Trophoblast cell (in vitro differentiated cells and primary cell): Measurements from ENCODE around the gene SLC22A17. TPM values are rescaled to one million over a fixed set of nuclear protein-coding genes. Genes with fewer than 3 reads are reported as not detected.
"Not testable (repeated sequence)": the region's sequence is repeated elsewhere in the genome, so short reads cannot be mapped to it uniquely, and the experiment has no call there.

ENCODE experiments used
- DNase-seq, 2 donors: peaks; one replicate each; pipeline ENCODE4 v3.0.0-alpha.2; 2016
- H2AFZ ChIP-seq: 2 replicates; pipeline ENCODE4 v1.6.1; 2013; ENCODE audit warnings: low read length, moderate library complexity, mild to moderate bottlenecking; ENCODE audit not compliant: insufficient read depth, poor library complexity
- H2AK5ac ChIP-seq: 2 replicates; pipeline ENCODE4 v1.6.1; 2013; ENCODE audit warnings: mild to moderate bottlenecking, low read length
- H2BK120ac ChIP-seq: 2 replicates; pipeline ENCODE4 v1.6.1; 2013; ENCODE audit warnings: low read length, mild to moderate bottlenecking, moderate library complexity; ENCODE audit not compliant: insufficient read depth, poor library complexity
- H2BK12ac ChIP-seq: 2 replicates; pipeline ENCODE4 v1.6.1; 2013; ENCODE audit warnings: mild to moderate bottlenecking, low read length, moderate library complexity
- H2BK5ac ChIP-seq: 2 replicates; pipeline ENCODE4 v1.6.1; 2013; ENCODE audit warnings: low read length, low read depth, moderate library complexity, mild to moderate bottlenecking; ENCODE audit not compliant: poor library complexity
- H3K14ac ChIP-seq: 2 replicates; pipeline ENCODE4 v1.6.1; 2013; ENCODE audit warnings: mild to moderate bottlenecking, low read length
- H3K18ac ChIP-seq: 2 replicates; pipeline ENCODE4 v1.6.1; 2013; ENCODE audit warnings: mild to moderate bottlenecking, low read length
- H3K23ac ChIP-seq: 2 replicates; pipeline ENCODE4 v1.6.1; 2013; ENCODE audit warnings: low read length
- H3K27ac ChIP-seq: 2 replicates; pipeline ENCODE4 v1.5.1; 2013; ENCODE audit warnings: low read depth, mild to moderate bottlenecking, inconsistent platforms, low read length, moderate library complexity
- H3K27me3 ChIP-seq: 2 replicates; pipeline ENCODE4 v1.6.1; 2013; ENCODE audit warnings: inconsistent platforms, mild to moderate bottlenecking, low read length, moderate library complexity; ENCODE audit not compliant: insufficient read depth
- H3K36me3 ChIP-seq, 2 experiments: 1 replicate in 1 of 2; 2 replicates in 1 of 2; pipeline ENCODE4 v1.6.1; 2013; ENCODE audit warnings: low read length in 2 of 2, mild to moderate bottlenecking in 2 of 2, moderate library complexity in 1 of 2; ENCODE audit not compliant: insufficient read depth in 2 of 2, control insufficient read depth in 1 of 2
- H3K4ac ChIP-seq: 2 replicates; pipeline ENCODE4 v1.6.1; 2013; ENCODE audit warnings: low read depth, mild to moderate bottlenecking, low read length, moderate library complexity
- H3K4me1 ChIP-seq, 2 experiments: 1 replicate in 1 of 2; 2 replicates in 1 of 2; pipeline ENCODE4 v1.6.1; 2013; ENCODE audit warnings: low read length in 2 of 2, mild to moderate bottlenecking in 2 of 2, moderate library complexity in 1 of 2; ENCODE audit not compliant: insufficient read depth in 2 of 2, control insufficient read depth in 1 of 2
- H3K4me2 ChIP-seq: 2 replicates; pipeline ENCODE4 v1.6.1; 2013; ENCODE audit warnings: inconsistent platforms, mild to moderate bottlenecking, low read length, moderate library complexity
- H3K4me3 ChIP-seq: 2 replicates; pipeline ENCODE4 v1.5.1; 2013; ENCODE audit warnings: mild to moderate bottlenecking, low read depth, low read length, inconsistent platforms
- H3K79me1 ChIP-seq: one replicate; pipeline ENCODE4 v1.6.1; 2013; ENCODE audit warnings: low read length
- H3K79me2 ChIP-seq: 2 replicates; pipeline ENCODE4 v1.6.1; 2013; ENCODE audit warnings: low read length, mild to moderate bottlenecking; ENCODE audit not compliant: control insufficient read depth, insufficient read depth, poor library complexity
- H3K9ac ChIP-seq: 2 replicates; pipeline ENCODE4 v1.6.1; 2013; ENCODE audit warnings: mild to moderate bottlenecking, low read length
- H3K9me3 ChIP-seq: 2 replicates; pipeline ENCODE4 v1.6.1; 2013; ENCODE audit warnings: low read depth, mild to moderate bottlenecking, control low read depth, inconsistent platforms, low read length; ENCODE audit not compliant: insufficient read depth
- H4K12ac ChIP-seq: 2 replicates; pipeline ENCODE4 v1.6.1; 2013; ENCODE audit warnings: low read depth, mild to moderate bottlenecking, low read length, moderate library complexity
- H4K8ac ChIP-seq: 2 replicates; pipeline ENCODE4 v1.6.1; 2013; ENCODE audit warnings: low read depth, mild to moderate bottlenecking, low read length, moderate library complexity
- H4K91ac ChIP-seq: one replicate; pipeline ENCODE4 v1.6.1; 2013; ENCODE audit warnings: low read depth, mild to moderate bottlenecking, low read length, moderate library complexity
- WGBS: extraction: QIAGEN DNeasy Blood & Tissue Kit; methylation state at CpG from one replicate; pipeline ENCODE4 v1.1.7; 2013; ENCODE audit warnings: missing lambda C conversion rate; ENCODE audit not compliant: insufficient read length, insufficient coverage; ENCODE audit errors: extremely low coverage; 5-methylcytosine and 5-hydroxymethylcytosine counted together
- polyA plus RNA-seq: library from polyadenylated mRNA; stranded (reverse); fragments of 200-250 nt; gene quantifications from 2 replicates; pipeline ENCODE4 v1.2.3, GENCODE V29; 2013

Gene SLC22A17
- polyA plus RNA-seq, result 32.8 and 34.6 TPM in 2 replicates

DNA sequence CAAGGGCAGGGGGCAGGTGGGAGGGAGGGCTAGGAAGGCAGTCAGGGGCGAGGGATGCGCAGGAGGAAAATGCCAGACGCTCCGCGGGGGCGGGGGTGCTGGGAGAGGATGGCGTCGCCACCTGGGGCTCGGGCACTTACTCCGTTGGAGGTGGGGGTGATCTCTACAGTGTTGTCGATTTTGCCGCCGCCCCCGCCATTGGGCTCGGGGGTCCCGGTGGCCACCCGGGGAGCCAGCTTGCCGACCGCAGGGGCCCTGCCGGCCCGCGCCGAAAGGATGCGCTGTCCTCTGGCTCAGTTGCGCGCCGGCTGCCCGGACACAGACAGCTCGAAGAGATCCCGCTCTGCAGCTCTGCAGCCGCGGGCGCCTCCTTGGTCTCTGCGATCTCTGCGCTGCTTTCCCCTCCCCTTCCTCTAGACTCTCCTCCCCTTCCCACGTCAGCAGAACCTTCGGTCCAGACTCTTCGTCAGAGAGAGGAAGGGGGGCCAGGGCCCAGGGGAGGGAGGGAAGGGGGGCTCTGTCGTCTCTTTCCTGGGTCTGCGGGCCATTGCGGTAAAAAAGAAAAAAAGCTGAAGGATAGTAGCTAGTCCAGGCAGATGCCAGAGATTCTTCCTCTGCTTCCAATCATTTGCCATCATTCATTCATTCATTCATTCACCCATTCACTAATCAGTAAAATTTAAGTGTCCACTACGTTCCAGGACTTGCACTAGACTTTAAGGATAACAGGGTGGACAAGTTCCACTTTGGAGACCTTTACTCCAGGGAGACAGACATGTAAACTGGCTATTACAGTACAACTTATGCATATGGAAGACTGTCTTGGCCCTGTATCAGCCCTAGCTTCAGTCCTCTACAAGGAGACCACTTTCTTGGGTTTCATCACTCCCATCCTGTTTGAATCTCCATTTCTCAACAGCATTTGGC is at the start of gene SLC22A17:
Gene SLC22A17, minus strand, starts transcription at position 382 of the 927 bp plus-strand sequence.
- WGBS, result no CpG with 5 or more reads among the region's 42 CpGs
- Histone ChIP-seq H2BK5ac (no peak within 1 kb of the TSS), H2BK120ac (no peak within 1 kb of the TSS), H2AFZ (peak within 1 kb of the TSS; percentile 55), H3K27ac (peak within 1 kb of the TSS; percentile 55), H3K18ac (peak within 1 kb of the TSS; percentile 40), H3K14ac (peak within 1 kb of the TSS; percentile 41), H3K9me3 (peaks cover 2% of the 10 kb centered on the region), H3K9ac (peak within 1 kb of the TSS; percentile 2), H4K12ac (peak within 1 kb of the TSS; percentile 49), H3K27me3 (peaks cover 2% of the 10 kb centered on the region), H2AK5ac (peak within 1 kb of the TSS; percentile 3), H3K4ac (no peak within 1 kb of the TSS), H2BK12ac (no peak within 1 kb of the TSS), H4K8ac (peak within 1 kb of the TSS; percentile 3), H3K79me1 (peaks cover 5% of the 10 kb centered on the region), H3K36me3 (peaks cover 13 to 20% of the 10 kb centered on the region in 2 experiments), H3K4me2 (peak within 1 kb of the TSS; percentile 88), H4K91ac (peak within 1 kb of the TSS; percentile 54), H3K4me3 (peak within 1 kb of the TSS; percentile 76), H3K23ac (no peak within 1 kb of the TSS), H3K4me1 (peaks cover 6 to 13% of the 10 kb centered on the region in 2 experiments), H3K79me2 (no peaks in the 10 kb centered on the region)
- peak; percentile 89 to 91 for DNase-seq

DNA sequence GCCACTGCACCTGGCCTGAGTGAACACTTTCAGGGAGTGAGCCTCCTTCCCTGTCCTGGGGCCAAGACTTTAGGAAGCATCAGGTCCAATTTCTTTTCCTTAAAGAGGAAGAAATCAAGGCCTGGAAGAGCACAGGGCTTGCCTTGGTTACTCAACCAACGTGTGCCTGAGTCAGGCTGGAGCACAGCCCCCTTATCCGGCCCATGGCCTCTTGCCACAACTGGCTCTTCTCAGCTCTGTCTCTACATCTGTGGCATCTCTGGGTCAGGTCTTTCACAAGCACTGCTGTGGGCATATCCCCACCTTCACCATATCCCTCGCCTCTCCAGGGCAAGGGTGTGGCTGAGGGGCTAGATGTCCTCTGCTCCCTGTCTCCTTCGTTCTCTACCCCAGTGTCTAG is 48.6 kb upstream of the SLC22A17 start:
- no peak overlapping the region for H3K4me2 ChIP-seq

DNA sequence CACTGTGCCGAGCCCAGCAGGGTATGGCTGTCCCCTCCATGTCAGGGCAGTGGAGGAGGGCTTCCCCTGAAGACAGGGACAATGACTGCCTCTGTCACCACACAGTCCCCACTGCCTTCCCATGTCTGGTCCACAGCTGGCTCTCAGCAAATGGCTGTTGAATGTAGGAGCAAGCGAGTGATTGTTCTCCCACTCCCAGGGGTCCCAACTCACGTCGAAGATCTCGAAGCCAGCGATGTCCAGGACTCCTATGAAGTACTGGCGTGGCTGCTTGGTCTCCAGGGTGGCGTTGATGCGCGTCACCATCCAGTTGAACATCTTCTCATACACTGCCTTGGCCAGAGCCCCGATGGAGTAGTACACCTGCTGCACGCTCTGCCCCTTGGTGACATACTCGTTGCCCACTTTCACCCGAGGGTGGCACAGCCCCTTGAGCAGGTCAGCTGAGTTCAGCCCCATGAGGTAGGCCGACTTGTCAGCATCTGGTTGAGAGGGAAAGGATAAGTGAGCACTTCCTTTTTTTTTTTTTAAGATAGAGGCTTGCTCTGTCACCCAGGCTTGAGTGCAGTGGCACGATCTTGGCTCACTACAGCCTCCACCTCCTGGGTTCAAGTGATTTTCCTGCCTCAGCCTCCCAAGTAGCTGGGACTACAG is 47.9 kb upstream of the SLC22A17 start:
- not testable (repeated sequence) for H3K4me2 ChIP-seq, H3K4ac ChIP-seq, H2BK12ac ChIP-seq, H3K23ac ChIP-seq, H3K18ac ChIP-seq, H3K79me1 ChIP-seq, DNase-seq, H4K8ac ChIP-seq, H4K12ac ChIP-seq, H3K36me3 ChIP-seq, H2AFZ ChIP-seq, H2BK120ac ChIP-seq, H3K4me1 ChIP-seq, H2AK5ac ChIP-seq, H3K27ac ChIP-seq, H3K4me3 ChIP-seq, H3K79me2 ChIP-seq, H3K27me3 ChIP-seq, H3K9ac ChIP-seq, H4K91ac ChIP-seq, H3K14ac ChIP-seq, H3K9me3 ChIP-seq, H2BK5ac ChIP-seq
- no CpG with 5 or more reads among the region's 16 CpGs for WGBS

More for the DNA sequence above, 48.6 kb upstream of the SLC22A17 start:
- no peak overlapping the region for H3K23ac ChIP-seq
- H2BK120ac ChIP-seq, result no peak overlapping the region
- no peaks in the 10 kb centered on the region for H3K4me1 ChIP-seq
- no peak overlapping the region for H3K4ac ChIP-seq
- peaks cover 6% of the 10 kb centered on the region for H3K9me3 ChIP-seq
- H3K18ac ChIP-seq, result no peak overlapping the region
- no peak overlapping the region for H2BK12ac ChIP-seq
- H3K79me2 ChIP-seq, result no peaks in the 10 kb centered on the region
- no peaks in the 10 kb centered on the region for H3K79me1 ChIP-seq
- no CpG with 5 or more reads among the region's 4 CpGs for WGBS
- H4K91ac ChIP-seq, result no peak overlapping the region
- H3K27ac ChIP-seq, result no peak overlapping the region
- H3K14ac ChIP-seq, result no peak overlapping the region
- no peak overlapping the region for H3K4me3 ChIP-seq
- no peak overlapping the region for H2AFZ ChIP-seq
- no peak overlapping the region for H3K9ac ChIP-seq
- no peaks in the 10 kb centered on the region for H3K36me3 ChIP-seq
- no peak overlapping the region for H4K8ac ChIP-seq
- no peak overlapping the region for H2AK5ac ChIP-seq
- no peaks in the 10 kb centered on the region for H3K27me3 ChIP-seq
- H4K12ac ChIP-seq, result no peak overlapping the region
- no peak for DNase-seq
- H2BK5ac ChIP-seq, result no peak overlapping the region

DNA sequence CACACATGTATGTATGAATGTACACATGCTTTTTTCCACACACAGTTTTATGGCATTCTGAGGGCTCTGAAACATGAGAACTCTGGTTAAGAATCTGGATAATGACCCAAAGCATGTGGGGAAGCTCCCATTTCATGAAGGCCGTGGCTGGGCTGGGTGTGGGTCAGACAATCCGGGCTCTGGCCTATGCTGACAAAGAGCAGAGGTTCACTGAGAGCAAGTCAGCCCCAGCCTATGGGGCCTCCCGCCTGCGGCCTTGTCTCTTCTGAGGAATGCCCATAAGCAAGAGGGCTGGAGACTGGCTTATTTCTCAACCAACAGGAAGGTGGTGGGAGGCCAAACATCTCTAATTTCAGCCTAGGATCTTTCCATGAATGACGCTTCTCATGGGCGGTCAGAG is 46.9 kb upstream of the SLC22A17 start:
- H3K23ac ChIP-seq, result no peak overlapping the region
- H2BK5ac ChIP-seq, result no peak overlapping the region
- H3K79me2 ChIP-seq, result no peaks in the 10 kb centered on the region
- no peak overlapping the region for H3K18ac ChIP-seq
- WGBS, result no CpG with 5 or more reads among the region's 6 CpGs
- no peak overlapping the region for H2AK5ac ChIP-seq
- no peak overlapping the region for H3K4me3 ChIP-seq
- H2BK120ac ChIP-seq, result no peak overlapping the region
- H3K27ac ChIP-seq, result no peak overlapping the region
- no peak overlapping the region for H3K4ac ChIP-seq
- H2AFZ ChIP-seq, result no peak overlapping the region
- H4K91ac ChIP-seq, result no peak overlapping the region
- H4K12ac ChIP-seq, result no peak overlapping the region
- H3K4me2 ChIP-seq, result no peak overlapping the region
- no peak overlapping the region for H4K8ac ChIP-seq
- H3K27me3 ChIP-seq, result no peaks in the 10 kb centered on the region
- no peak overlapping the region for H2BK12ac ChIP-seq
- no peaks in the 10 kb centered on the region for H3K4me1 ChIP-seq
- H3K14ac ChIP-seq, result no peak overlapping the region
- H3K36me3 ChIP-seq, result no peaks in the 10 kb centered on the region
- no peaks in the 10 kb centered on the region for H3K79me1 ChIP-seq
- peaks cover 6% of the 10 kb centered on the region for H3K9me3 ChIP-seq
- DNase-seq, result peak; percentile 42 to 70
- H3K9ac ChIP-seq, result no peak overlapping the region
